ENCODE data around the gene LRRC71. TPM values are rescaled to one million over a fixed set of nuclear protein-coding genes. Genes with fewer than 3 reads are reported as not detected.

LRRC71 gene
- total and polyA plus RNA-seq, 8 donors = 0.30 to 0.59 TPM; not detected in 6

DNA sequence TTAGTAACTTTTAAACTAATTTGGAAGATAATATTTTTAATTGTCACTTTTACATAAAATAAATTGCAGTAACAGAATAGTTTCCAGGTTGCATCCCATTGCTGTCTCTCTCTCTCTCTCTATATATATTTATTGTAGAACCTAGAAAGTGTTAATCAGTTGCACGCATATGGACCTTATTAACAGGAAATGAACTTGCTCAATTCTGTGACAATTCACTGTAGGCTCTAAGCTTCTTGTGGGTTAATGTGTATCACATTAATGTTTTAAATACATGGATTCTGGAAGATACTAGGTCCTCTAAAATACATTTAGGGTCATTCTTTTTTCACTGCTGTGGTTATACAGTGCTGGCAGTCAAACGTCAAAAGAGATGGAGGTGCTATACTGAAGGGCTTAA lies 33.1 kb downstream of the LRRC71 start:
- DNase-seq = no peak
- WGBS, 2 donors = 83 to 86% methylated on average over 2 of the region's 2 CpGs
- no peaks in the 10 kb centered on the region for H3K4me1 ChIP-seq
- TF ChIP-seq, protein P1, sequence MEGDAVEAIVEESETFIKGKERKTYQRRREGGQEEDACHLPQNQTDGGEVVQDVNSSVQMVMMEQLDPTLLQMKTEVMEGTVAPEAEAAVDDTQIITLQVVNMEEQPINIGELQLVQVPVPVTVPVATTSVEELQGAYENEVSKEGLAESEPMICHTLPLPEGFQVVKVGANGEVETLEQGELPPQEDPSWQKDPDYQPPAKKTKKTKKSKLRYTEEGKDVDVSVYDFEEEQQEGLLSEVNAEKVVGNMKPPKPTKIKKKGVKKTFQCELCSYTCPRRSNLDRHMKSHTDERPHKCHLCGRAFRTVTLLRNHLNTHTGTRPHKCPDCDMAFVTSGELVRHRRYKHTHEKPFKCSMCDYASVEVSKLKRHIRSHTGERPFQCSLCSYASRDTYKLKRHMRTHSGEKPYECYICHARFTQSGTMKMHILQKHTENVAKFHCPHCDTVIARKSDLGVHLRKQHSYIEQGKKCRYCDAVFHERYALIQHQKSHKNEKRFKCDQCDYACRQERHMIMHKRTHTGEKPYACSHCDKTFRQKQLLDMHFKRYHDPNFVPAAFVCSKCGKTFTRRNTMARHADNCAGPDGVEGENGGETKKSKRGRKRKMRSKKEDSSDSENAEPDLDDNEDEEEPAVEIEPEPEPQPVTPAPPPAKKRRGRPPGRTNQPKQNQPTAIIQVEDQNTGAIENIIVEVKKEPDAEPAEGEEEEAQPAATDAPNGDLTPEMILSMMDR (IDR thresholded peaks at IDR 0.05) = no peak
- intact Hi-C loops (cut with DNase I) = no loop called here
- FAIRE-seq = no peak
- H3K9me3 ChIP-seq = no peaks in the 10 kb centered on the region
- no peak overlapping the region for H3K4me3 ChIP-seq
- H3K27ac ChIP-seq = no peak overlapping the region
- H3K27me3 ChIP-seq = no peaks in the 10 kb centered on the region
- H3K36me3 ChIP-seq = peaks cover 4 to 53% (median 6%) of the 10 kb centered on the region in 3 donors
- ATAC-seq = no peak

DNA sequence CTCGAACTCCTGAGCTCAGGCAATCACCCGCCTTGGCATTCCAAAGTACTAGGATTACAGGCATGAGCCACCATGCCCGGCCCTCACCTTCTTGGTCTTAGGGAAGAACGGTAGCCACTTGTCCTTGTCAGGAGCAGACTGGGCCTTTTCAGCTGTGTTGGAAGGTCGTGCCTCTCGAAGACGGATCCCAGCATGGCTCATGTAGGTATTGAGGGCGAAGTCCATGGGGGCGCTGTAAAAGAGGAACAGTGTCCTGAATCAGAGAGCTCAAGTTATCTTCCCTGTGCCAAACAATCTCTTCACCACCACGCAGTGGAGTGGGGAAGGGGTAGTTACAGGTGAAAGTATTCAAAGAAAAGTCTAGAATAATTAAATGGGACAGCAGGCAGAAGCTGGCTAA lies 35.9 kb downstream of the LRRC71 start:
- Histone ChIP-seq H3K27ac (no peak overlapping the region), H3K9me3 (no peaks in the 10 kb centered on the region), H3K4me3 (no peak overlapping the region), H3K4me1 (no peaks in the 10 kb centered on the region), H3K27me3 (no peaks in the 10 kb centered on the region), H3K36me3 (peaks cover 4 to 46% (median 13%) of the 10 kb centered on the region in 3 donors)
- intact Hi-C loops (cut with DNase I) = no loop called here
- TF ChIP-seq, protein P1 (IDR thresholded peaks at IDR 0.05) = no peak
- WGBS, 2 donors = 89 to 97% methylated on average over 10 of the region's 10 CpGs
- no peak for FAIRE-seq
- no peak for DNase-seq
- no peak for ATAC-seq

DNA sequence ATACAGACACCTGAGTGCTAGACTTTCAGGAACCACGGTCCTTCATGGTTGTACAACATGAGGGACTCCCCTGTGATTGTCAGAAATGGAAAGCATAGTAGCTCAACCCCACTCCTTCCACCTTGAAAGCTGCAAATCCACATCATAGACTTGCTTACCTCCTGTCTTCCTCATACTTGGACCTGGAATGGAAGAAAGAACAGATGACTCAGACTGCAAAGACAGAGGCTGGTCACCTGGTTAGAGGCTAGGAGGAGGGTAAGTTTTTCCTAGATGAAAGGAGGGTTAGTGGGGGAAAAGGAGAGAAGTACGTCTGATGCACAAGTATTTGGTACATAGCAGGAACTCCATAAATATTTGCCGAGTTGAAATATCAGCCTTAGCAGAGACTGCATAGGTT lies 37.2 kb downstream of the LRRC71 start:
- Histone ChIP-seq H3K4me3 (no peak overlapping the region), H3K36me3 (peaks cover 4 to 53% (median 17%) of the 10 kb centered on the region in 3 donors), H3K27me3 (no peaks in the 10 kb centered on the region), H3K9me3 (no peaks in the 10 kb centered on the region), H3K27ac (no peak overlapping the region), H3K4me1 (no peaks in the 10 kb centered on the region)
- intact Hi-C loops (cut with DNase I) = no loop called here
- WGBS, 2 donors = 83 to 88% methylated on average over 3 of the region's 3 CpGs
- TF ChIP-seq, protein P1 (IDR thresholded peaks at IDR 0.05) = no peak
- FAIRE-seq (no peak), DNase-seq (no peak), ATAC-seq (no peak)

DNA sequence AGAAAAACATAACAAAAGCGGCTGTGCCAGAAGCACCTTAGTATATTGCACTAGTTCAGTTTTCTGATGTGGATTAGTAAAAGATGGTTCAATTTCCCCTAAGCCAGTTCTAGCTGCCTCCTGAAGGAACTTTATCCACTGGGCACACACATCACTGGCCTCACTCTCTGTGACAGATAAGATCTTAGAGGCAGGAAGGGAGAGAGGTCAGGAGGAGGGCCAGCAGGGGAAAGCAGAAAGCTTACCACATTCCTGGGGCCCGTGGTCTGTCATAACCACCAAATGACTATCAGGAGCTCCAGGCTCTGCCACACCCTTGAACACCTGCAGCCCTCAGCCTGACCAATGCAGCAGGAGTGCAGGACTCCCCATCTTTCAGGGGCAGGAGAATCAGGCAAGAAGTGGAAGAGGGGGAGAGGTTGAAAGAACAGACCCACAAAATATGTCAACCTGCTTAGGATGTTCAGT lies 37.8 kb downstream of the LRRC71 start:
- FAIRE-seq (no peak), DNase-seq (no peak), ATAC-seq (no peak)
- Histone ChIP-seq H3K27ac (no peak overlapping the region), H3K27me3 (no peaks in the 10 kb centered on the region), H3K9me3 (no peaks in the 10 kb centered on the region), H3K36me3 (peaks cover 4 to 58% (median 22%) of the 10 kb centered on the region in 3 donors), H3K4me3 (no peak overlapping the region), H3K4me1 (no peaks in the 10 kb centered on the region)
- TF ChIP-seq, protein P1 (IDR thresholded peaks at IDR 0.05) = no peak
- intact Hi-C loops (cut with DNase I) = no loop called here
- WGBS, 2 donors = 65 to 67% methylated on average over 2 of the region's 2 CpGs

DNA sequence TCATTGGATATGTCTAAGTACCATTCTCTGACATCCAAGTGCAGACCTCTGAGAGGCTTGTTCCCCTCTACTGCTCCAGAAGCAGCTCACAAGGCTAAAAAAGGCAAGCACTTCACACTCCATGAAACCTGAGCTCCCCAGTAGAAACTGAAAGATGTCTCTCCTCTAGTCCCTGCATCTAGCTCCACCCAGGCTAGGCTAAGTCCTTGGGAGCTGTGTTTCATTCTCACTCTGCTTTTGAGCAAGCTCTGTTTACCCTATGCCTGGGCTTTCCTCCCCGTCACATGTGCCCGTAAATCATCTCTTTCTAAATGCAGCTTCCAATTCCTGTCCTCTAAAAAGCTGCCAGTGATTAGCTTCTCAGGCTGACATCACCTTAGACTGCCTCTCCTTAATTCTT lies 39.0 kb downstream of the LRRC71 start:
- 84 to 89% methylated on average over 2 of the region's 2 CpGs for WGBS, 2 donors
- FAIRE-seq (no peak), DNase-seq (no peak), ATAC-seq (no peak)
- no peak overlapping the region for H3K4me3 ChIP-seq
- TF ChIP-seq, protein P1 (IDR thresholded peaks at IDR 0.05) = no peak
- H3K27me3 ChIP-seq = no peaks in the 10 kb centered on the region
- peaks cover 4 to 65% (median 23%) of the 10 kb centered on the region in 3 donors for H3K36me3 ChIP-seq
- no peak overlapping the region for H3K27ac ChIP-seq
- intact Hi-C loops (cut with DNase I) = no loop called here
- no peaks in the 10 kb centered on the region for H3K9me3 ChIP-seq
- no peaks in the 10 kb centered on the region for H3K4me1 ChIP-seq

All from pancreas (tissue), 10 donors.